Measurements from ENCODE around the gene F7. TPM values are rescaled to one million over a fixed set of nuclear protein-coding genes. Genes with fewer than 3 reads are reported as not detected.

Gene F7
- polyA plus RNA-seq, 1 experiment, result 0.05 TPM

GRCh38 chr13:113116206-113116800, 10.7 kb downstream of the F7 start:
- CTCF ChIA-PET, result no interaction called here

GRCh38 chr13:113116871-113117271, 11.3 kb downstream of the F7 start:
- no peak for TF ChIP-seq CTCF (IDR thresholded peaks at IDR 0.05; ENCODE audit: insufficient read depth, low read depth, low read length)
- Histone ChIP-seq H3K36me3 (ENCODE audit: control insufficient read depth, insufficient read depth, low read length) (no peaks in the 10 kb centered on the region), H3K4me3 (ENCODE audit: low read depth, low read length) (no peak overlapping the region), H3K27me3 (ENCODE audit: control insufficient read depth, insufficient read depth, low read length) (no peaks in the 10 kb centered on the region)
- ChIA-PET CTCF (no interaction called here), POLR2A (no interaction called here)
- DNase-seq (ENCODE audit: low read depth), result no peak

More at GRCh38 chr13:113116206-113116800, 10.7 kb downstream of the F7 start:
- no peak for DNase-seq (ENCODE audit: low read depth)
- no peaks in the 10 kb centered on the region for H3K36me3 ChIP-seq (ENCODE audit: control insufficient read depth, insufficient read depth, low read length)
- H3K27me3 ChIP-seq (ENCODE audit: control insufficient read depth, insufficient read depth, low read length), result no peaks in the 10 kb centered on the region
- POLR2A ChIA-PET, result no interaction called here
- no peak for TF ChIP-seq CTCF (IDR thresholded peaks at IDR 0.05; ENCODE audit: insufficient read depth, low read depth, low read length)
- no peak overlapping the region for H3K4me3 ChIP-seq (ENCODE audit: low read depth, low read length)

DNA sequence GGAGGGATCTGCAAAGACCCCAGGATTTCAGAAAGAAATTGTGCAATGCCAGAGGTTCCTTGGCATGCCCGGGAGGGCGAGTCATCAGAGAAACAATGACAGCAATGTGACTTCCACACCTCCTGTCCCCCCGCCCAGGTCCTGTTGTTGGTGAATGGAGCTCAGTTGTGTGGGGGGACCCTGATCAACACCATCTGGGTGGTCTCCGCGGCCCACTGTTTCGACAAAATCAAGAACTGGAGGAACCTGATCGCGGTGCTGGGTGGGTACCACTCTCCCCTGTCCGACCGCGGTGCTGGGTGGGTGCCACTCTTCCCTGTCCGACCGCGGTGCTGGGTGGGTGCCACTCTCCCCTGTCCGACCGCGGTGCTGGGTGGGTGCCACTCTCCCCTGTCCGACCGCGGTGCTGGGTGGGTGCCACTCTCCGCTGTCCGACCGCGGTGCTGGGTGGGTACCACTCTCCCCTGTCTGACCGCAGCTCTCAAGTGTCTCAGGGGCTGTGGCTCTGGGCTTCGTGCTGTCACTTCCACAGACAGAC, 11.8 kb downstream of the F7 start:
- no peaks in the 10 kb centered on the region for H3K27me3 ChIP-seq (ENCODE audit: control insufficient read depth, insufficient read depth, low read length)
- no peaks in the 10 kb centered on the region for H3K36me3 ChIP-seq (ENCODE audit: control insufficient read depth, insufficient read depth, low read length)
- POLR2A ChIA-PET, result no interaction called here
- no peak for TF ChIP-seq CTCF (IDR thresholded peaks at IDR 0.05; ENCODE audit: insufficient read depth, low read depth, low read length)
- CTCF ChIA-PET, result no interaction called here
- no peak for DNase-seq (ENCODE audit: low read depth)
- no peak overlapping the region for H3K4me3 ChIP-seq (ENCODE audit: low read depth, low read length)

DNA sequence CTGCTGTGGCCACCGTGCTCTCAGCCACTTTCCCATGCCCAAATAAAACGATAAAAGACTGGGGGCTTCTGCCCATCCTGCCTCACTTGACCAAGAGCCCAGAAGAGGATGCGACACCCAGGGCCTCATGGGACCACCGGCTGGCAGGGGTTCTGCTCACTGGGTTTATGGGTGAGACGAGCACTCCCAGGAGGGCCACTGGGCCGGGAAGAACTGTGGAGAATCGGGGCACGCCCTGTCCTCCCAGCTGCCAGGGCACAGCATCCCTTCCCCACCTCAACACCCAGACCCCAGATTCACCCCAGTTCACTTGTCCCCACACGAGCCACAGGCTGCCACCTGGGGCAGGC, 12.3 kb downstream of the F7 start:
- Histone ChIP-seq H3K36me3 (ENCODE audit: control insufficient read depth, insufficient read depth, low read length) (no peaks in the 10 kb centered on the region), H3K27me3 (ENCODE audit: control insufficient read depth, insufficient read depth, low read length) (no peaks in the 10 kb centered on the region), H3K4me3 (ENCODE audit: low read depth, low read length) (no peak overlapping the region)
- TF ChIP-seq CTCF (IDR thresholded peaks at IDR 0.05; ENCODE audit: insufficient read depth, low read depth, low read length), result no peak
- ChIA-PET POLR2A (no interaction called here), CTCF (no interaction called here)
- DNase-seq (ENCODE audit: low read depth), result no peak

DNA sequence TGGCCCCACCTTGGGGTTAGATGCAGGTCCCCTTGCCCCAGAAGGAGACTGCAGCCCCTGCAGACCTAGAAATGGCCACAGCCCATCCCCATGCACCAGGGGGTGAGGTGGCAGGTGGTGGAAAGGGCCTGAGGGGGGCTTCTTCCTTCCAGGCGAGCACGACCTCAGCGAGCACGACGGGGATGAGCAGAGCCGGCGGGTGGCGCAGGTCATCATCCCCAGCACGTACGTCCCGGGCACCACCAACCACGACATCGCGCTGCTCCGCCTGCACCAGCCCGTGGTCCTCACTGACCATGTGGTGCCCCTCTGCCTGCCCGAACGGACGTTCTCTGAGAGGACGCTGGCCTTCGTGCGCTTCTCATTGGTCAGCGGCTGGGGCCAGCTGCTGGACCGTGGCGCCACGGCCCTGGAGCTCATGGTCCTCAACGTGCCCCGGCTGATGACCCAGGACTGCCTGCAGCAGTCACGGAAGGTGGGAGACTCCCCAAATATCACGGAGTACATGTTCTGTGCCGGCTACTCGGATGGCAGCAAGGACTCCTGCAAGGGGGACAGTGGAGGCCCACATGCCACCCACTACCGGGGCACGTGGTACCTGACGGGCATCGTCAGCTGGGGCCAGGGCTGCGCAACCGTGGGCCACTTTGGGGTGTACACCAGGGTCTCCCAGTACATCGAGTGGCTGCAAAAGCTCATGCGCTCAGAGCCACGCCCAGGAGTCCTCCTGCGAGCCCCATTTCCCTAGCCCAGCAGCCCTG, 12.8 kb downstream of the F7 start:
- POLR2A ChIA-PET, result no interaction called here
- CTCF ChIA-PET, result no interaction called here
- DNase-seq (ENCODE audit: low read depth), result no peak
- Histone ChIP-seq H3K27me3 (ENCODE audit: control insufficient read depth, insufficient read depth, low read length) (no peaks in the 10 kb centered on the region), H3K36me3 (ENCODE audit: control insufficient read depth, insufficient read depth, low read length) (no peaks in the 10 kb centered on the region), H3K4me3 (ENCODE audit: low read depth, low read length) (no peak overlapping the region)
- no peak for TF ChIP-seq CTCF (IDR thresholded peaks at IDR 0.05; ENCODE audit: insufficient read depth, low read depth, low read length)
